Esophagus squamous epithelium (tissue), 5 donors: Measurements from ENCODE around the gene ERC2. TPM values are rescaled to one million over a fixed set of nuclear protein-coding genes. Genes with fewer than 3 reads are reported as not detected.

ENCODE experiments used
- DNase-seq: peaks from one replicate; lab custom pipeline; 2025; lab: John Stamatoyannopoulos, UW
- H3K27ac ChIP-seq, 4 donors: fragments of 200-600 bp; sonication (generic); one replicate each; pipeline ENCODE4 v1.5.1; 2016 to 2019; ENCODE audit warnings: mild to moderate bottlenecking in 1 of 4
- H3K27me3 ChIP-seq, 4 donors: fragments of 200-600 bp; sonication (generic); 1 replicate in 3 of 4; 2 replicates in 1 of 4; pipeline versions ENCODE4 v1.5.1 to v1.6.0; 2017 to 2021; ENCODE audit warnings: antibody characterized with exemption in 1 of 4
- H3K36me3 ChIP-seq, 3 donors: fragments of 200-600 bp; sonication (generic); one replicate each; pipeline ENCODE4 v1.5.1; 2016 to 2019
- H3K4me1 ChIP-seq, 3 donors: fragments of 200-600 bp; sonication (generic); one replicate each; pipeline ENCODE4 v1.5.1; 2017 to 2019
- H3K4me3 ChIP-seq, 4 donors: fragments of 200-600 bp; sonication (generic); 1 replicate in 3 of 4; 2 replicates in 1 of 4; pipeline ENCODE4 v1.5.1; 2016 to 2019; ENCODE audit warnings: mild to moderate bottlenecking in 2 of 4, moderate library complexity in 1 of 4
- H3K9me3 ChIP-seq, 3 donors: fragments of 200-600 bp; sonication (generic); one replicate each; pipeline ENCODE4 v1.5.1; 2016 to 2019
- POLR2A ChIP-seq, 4 donors: fragments of 450-650 bp; IDR thresholded peaks; one replicate each; pipeline ENCODE4 v1.6.1; 2017; ENCODE audit warnings: antibody characterized with exemption in 4 of 4, mild to moderate bottlenecking in 4 of 4, moderate library complexity in 3 of 4
- WGBS, 2 donors: methylation state at CpG; one replicate each; pipeline ENCODE4 v1.1.5; 2018; 5-methylcytosine and 5-hydroxymethylcytosine counted together
- intact Hi-C: fragments of 100-400 bp; cut with DNase I; formaldehyde crosslinking; loops from one replicate; pipeline ENCODE4 v1.15.0; 2022
- total RNA-seq, 4 donors: library from RNA; depleted of rRNA; stranded (reverse); fragments of >200 nt; gene quantifications; one replicate each; pipeline ENCODE4 v1.1.0, GENCODE V29; 2016
- TF ChIP-seq, protein P1 (sequence below), 6 experiments: fragments of 450-650 bp in 4 of 6; fragments of 200-600 bp in 2 of 6; sonication (generic) in 2 of 6; IDR thresholded peaks; one replicate each; pipeline ENCODE4 v1.5.1; 2016 to 2019; ENCODE audit warnings: antibody characterized with exemption in 6 of 6, mild to moderate bottlenecking in 4 of 6, moderate library complexity in 4 of 6
- donor health status: DM: yes; HTN: yes; CAD: no.

Gene ERC2
- total RNA-seq, 4 donors from 2014 or later = 0.12 to 1.9 (median 0.86) TPM

DNA sequence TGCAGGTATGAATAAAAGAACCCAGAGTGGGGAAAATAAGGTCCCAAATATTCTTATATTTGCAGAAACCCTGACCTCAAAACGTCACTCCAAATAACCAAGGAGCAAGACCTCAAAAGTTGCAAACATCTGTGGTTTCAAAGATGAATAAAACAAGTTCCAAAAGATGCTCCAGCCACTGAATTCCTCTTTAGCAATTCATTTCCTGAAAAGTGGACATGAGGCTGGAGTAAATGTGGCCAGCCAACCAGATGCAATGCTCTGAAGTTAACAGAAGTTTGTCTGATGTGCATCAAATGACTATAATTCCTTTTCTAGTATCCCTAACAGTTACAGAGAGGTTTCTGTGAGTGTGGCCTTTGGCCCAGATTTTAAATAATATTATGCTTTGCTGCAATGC is 910.0 kb downstream of the ERC2 start:
- WGBS, 2 donors = 75 to 78% methylated on average over 1 of the region's 1 CpG
- no peak for DNase-seq
- Histone ChIP-seq H3K9me3 (no peaks in the 10 kb centered on the region), H3K27ac (no peak overlapping the region), H3K4me3 (no peak overlapping the region), H3K4me1 (peaks cover 0 to 25% (median 0%) of the 10 kb centered on the region in 3 donors), H3K36me3 (no peaks in the 10 kb centered on the region), H3K27me3 (no peaks in the 10 kb centered on the region)
- intact Hi-C loops = no loop called here
- TF ChIP-seq POLR2A (IDR thresholded peaks at IDR 0.05) = no peak
- TF ChIP-seq, protein P1, sequence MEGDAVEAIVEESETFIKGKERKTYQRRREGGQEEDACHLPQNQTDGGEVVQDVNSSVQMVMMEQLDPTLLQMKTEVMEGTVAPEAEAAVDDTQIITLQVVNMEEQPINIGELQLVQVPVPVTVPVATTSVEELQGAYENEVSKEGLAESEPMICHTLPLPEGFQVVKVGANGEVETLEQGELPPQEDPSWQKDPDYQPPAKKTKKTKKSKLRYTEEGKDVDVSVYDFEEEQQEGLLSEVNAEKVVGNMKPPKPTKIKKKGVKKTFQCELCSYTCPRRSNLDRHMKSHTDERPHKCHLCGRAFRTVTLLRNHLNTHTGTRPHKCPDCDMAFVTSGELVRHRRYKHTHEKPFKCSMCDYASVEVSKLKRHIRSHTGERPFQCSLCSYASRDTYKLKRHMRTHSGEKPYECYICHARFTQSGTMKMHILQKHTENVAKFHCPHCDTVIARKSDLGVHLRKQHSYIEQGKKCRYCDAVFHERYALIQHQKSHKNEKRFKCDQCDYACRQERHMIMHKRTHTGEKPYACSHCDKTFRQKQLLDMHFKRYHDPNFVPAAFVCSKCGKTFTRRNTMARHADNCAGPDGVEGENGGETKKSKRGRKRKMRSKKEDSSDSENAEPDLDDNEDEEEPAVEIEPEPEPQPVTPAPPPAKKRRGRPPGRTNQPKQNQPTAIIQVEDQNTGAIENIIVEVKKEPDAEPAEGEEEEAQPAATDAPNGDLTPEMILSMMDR (IDR thresholded peaks at IDR 0.05) = no peak

DNA sequence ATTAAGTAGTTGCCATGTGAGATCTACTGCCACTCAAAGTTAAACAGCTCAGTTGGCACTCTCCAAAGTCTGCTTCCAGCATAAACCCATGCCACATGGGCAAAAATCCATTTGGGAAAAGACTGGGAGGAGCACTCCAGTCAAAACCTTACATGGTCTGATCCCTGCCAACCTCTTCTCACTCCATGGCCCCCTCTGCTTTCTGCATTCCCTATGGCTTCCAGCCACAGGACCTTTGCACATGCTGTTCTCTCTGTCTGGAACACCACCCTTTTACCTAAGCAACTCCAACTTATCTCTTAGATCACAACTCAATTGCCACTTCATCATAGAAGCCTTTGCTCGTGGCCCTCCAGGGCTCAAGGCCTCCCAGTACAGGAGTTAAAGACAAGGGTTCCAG is 910.7 kb downstream of the ERC2 start:
- intact Hi-C loops = no loop called here
- Histone ChIP-seq H3K36me3 (no peaks in the 10 kb centered on the region), H3K4me3 (no peak overlapping the region), H3K27ac (no peak overlapping the region), H3K4me1 (peaks cover 0 to 25% (median 0%) of the 10 kb centered on the region in 3 donors), H3K27me3 (no peaks in the 10 kb centered on the region), H3K9me3 (no peaks in the 10 kb centered on the region)
- TF ChIP-seq, protein P1 (IDR thresholded peaks at IDR 0.05) = no peak
- no peak for TF ChIP-seq POLR2A (IDR thresholded peaks at IDR 0.05)
- no peak for DNase-seq
- WGBS, 2 donors = 82 to 100% methylated on average over 1 of the region's 1 CpG

DNA sequence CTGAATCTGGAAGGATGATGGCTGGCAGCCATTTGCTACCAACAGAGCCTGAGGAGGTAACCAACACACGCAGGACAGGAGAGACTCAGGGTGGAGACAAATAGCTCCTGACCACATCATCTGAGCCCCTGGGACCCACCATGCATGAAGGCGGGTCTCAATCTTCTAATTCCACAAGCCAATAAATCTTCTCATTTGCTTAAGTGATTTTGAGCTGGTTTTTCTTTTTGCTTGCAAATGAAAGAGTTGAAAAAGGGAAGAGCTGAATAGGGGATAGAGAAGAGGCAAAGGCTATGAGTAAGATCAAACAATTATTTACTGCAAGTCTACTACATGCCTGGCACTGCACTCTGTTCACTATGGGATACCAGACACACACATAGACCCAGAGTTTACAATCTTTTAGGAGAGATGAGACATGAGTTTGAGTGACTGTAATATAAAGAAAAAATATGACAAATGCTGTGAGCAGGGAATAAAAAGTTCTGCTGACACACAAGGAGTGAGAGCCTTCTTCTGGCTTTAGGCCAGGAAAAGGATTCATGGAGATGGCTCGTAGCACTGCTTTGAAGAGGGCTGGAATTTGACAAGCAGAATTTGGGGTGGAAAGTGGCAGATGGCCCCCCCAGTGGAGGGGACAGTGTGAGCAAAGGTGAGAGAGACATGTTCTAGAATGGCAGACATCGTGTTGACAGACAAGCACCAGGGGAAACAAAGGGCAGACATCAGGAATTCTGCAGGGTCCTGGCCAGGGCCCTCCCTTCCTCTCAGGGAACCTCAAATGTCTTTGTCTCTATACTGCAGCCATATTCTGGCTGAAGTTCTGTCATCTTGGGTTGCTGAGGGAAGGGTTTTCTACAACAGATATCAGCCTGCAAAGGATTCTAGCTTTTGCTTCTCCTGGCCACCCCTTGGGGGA is 911.4 kb downstream of the ERC2 start:
- 54 to 66% methylated on average over 4 of the region's 4 CpGs for WGBS, 2 donors
- TF ChIP-seq POLR2A (IDR thresholded peaks at IDR 0.05) = no peak
- TF ChIP-seq, protein P1 (IDR thresholded peaks at IDR 0.05) = no peak
- intact Hi-C loops = no loop called here

DNA sequence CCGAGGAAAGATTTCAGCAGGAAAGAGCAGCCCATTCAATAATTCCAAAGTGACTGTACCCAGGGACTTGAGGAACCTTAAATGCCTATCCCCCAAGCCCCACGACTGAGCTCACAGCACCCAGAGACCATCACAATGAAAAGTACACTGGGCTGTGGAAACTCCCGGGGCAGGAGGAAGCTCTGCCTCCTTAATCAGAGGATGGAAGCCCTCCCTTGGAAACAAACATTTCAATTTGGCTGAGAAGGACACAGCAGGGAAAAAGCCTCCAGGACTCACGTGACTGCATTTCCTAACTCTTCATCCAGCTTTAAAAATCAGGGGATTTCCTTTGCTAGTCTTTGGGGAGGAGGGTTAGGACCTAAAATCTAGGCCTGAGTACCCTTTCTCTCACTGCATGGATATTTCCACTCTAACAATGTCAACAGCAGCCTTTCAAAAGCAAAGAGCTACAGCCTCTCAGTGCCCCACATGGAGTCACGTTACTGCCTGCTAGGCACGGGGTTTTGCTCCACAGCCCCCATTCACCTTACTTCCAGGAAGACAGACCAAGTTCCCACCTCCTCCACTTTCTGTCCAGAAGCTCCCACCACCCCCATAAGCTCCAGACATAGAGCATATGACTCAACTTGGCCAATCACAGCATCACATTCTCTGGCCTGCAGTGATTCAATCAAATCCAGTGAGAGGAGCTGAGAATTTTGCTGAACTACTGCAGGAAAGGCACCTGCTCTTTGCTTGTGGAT is 912.2 kb downstream of the ERC2 start:
- peak overlapping the region in 1 of 4 donors; percentile 6 for H3K27ac ChIP-seq
- DNase-seq = no peak
- 49 to 90% methylated on average over 5 to 6 of the region's 6 CpGs for WGBS, 2 donors
- H3K36me3 ChIP-seq = no peaks in the 10 kb centered on the region
- no peak for TF ChIP-seq POLR2A (IDR thresholded peaks at IDR 0.05)
- TF ChIP-seq, protein P1 (IDR thresholded peaks at IDR 0.05) = no peak
- intact Hi-C loops = no loop called here
- no peaks in the 10 kb centered on the region for H3K9me3 ChIP-seq
- peaks cover 0 to 25% (median 0%) of the 10 kb centered on the region in 3 donors for H3K4me1 ChIP-seq
- no peaks in the 10 kb centered on the region for H3K27me3 ChIP-seq
- no peak overlapping the region for H3K4me3 ChIP-seq

More for the DNA sequence above, 911.4 kb downstream of the ERC2 start:
- no peaks in the 10 kb centered on the region for H3K27me3 ChIP-seq
- H3K4me3 ChIP-seq = no peak overlapping the region
- H3K27ac ChIP-seq = no peak overlapping the region
- no peaks in the 10 kb centered on the region for H3K9me3 ChIP-seq
- H3K36me3 ChIP-seq = no peaks in the 10 kb centered on the region
- peaks cover 0 to 25% (median 0%) of the 10 kb centered on the region in 3 donors for H3K4me1 ChIP-seq
- DNase-seq = no peak
